K562 (cell line): ENCODE data around the gene MAB21L4. TPM values are rescaled to one million over a fixed set of nuclear protein-coding genes. Genes with fewer than 3 reads are reported as not detected.

Source experiments
- ARID3A ChIP-seq: IDR thresholded peaks from 2 replicates; pipeline ENCODE4 v1.6.1; 2012; ENCODE audit warnings: low read depth, low read length, improper control_type of control experiment, borderline replicate concordance
- ESRRB ChIP-seq: fragments of 250-450 bp; sonication (Bioruptor Pico); IDR thresholded peaks from 2 replicates; pipeline ENCODE4 v1.5.0; 2020; ENCODE audit warnings: mild to moderate bottlenecking, moderate library complexity, borderline replicate concordance
- HLTF ChIP-seq: fragments of 450-650 bp; IDR thresholded peaks from 2 replicates; pipeline ENCODE4 v1.6.1; 2016
- MAFF ChIP-seq: IDR thresholded peaks from 2 replicates; pipeline ENCODE4 v1.6.1; 2012; ENCODE audit warnings: low read length, improper control_type of control experiment
- MBD1 ChIP-seq: fragments of 250-450 bp; sonication (Bioruptor Pico); IDR thresholded peaks from 2 replicates; pipeline ENCODE4 v1.8.0; 2022; ENCODE audit warnings: inconsistent platforms
- SMARCA4 ChIP-seq: fragments of 450-650 bp; IDR thresholded peaks from 2 replicates; pipeline ENCODE4 v1.6.1; 2016
- SMC3 ChIP-seq: conservative IDR thresholded peaks from 2 replicates; pipeline ENCODE4 v1.6.1; 2011; ENCODE audit warnings: low read depth, low read length, improper control_type of control experiment; ENCODE audit not compliant: insufficient read depth
- ZC3H11A ChIP-seq: IDR thresholded peaks from 2 replicates; pipeline ENCODE4 v1.6.1; 2012; ENCODE audit warnings: low read depth, low read length, improper control_type of control experiment
- ZNF12 ChIP-seq: sonication (generic); formaldehyde crosslinking; IDR thresholded peaks from 2 replicates; pipeline ENCODE4 v1.4.0; 2020; ENCODE audit warnings: mild to moderate bottlenecking, missing genetic modification reagents
- ZNF586 ChIP-seq: fragments of 450-650 bp; formaldehyde crosslinking; conservative IDR thresholded peaks from 2 replicates; pipeline ENCODE4 v1.4.0; 2020; ENCODE audit warnings: mild to moderate bottlenecking, moderate library complexity
- ZNF76 ChIP-seq: fragments of 250-450 bp; sonication (Bioruptor Pico); IDR thresholded peaks from 2 replicates; pipeline ENCODE4 v1.4.0; 2020; ENCODE audit warnings: mild to moderate bottlenecking, moderate library complexity, borderline replicate concordance
- polyA plus RNA-seq, 8 experiments: library from polyadenylated mRNA; depleted of rRNA in 4 of 8; stranded (reverse) in 5 of 8; unstranded in 3 of 8; fragments of >200 nt; fragmentation: Nextera tagmentation in 2 of 8; fragmentation: Illumina TruSeq in 1 of 8; extraction: Ambion mirVana in 2 of 8; extraction: Trizol in 1 of 8; gene quantifications; 2 replicates each; pipeline versions ENCODE4 v1.2.1 to v1.2.3, GENCODE V29; 2011 to 2014; ENCODE audit warnings: inconsistent platforms in 1 of 8, missing spikeins in 1 of 8
- total RNA-seq, 7 experiments: library from RNA; depleted of rRNA in 6 of 7; stranded (reverse); fragments of >200 nt in 6 of 7; fragmentation: Illumina TruSeq in 2 of 7; extraction: Trizol in 2 of 7; gene quantifications; 2 replicates each; pipeline versions ENCODE4 v1.2.1 to v1.2.3, GENCODE V29; 2011 to 2021; ENCODE audit warnings: low replicate concordance in 1 of 7

MAB21L4 gene
- total and polyA plus RNA-seq, 9 of the 15 experiments (the other 6 are each of a cell fraction or from before 2014, with no cell fraction given): 0.03 TPM; not detected in 8

GRCh38 chr2:240916571-240917008 lies 20.6 kb upstream of the MAB21L4 start (continued):
- TF ChIP-seq SMARCA4 (no peak), ZNF12 (CRISPR knock-in tag) (no peak), HLTF (no peak), MAFF (no peak), ZNF76 (CRISPR knock-in tag) (no peak), ZNF586 (CRISPR knock-in tag) (no peak), SMC3 (no peak), MBD1 (CRISPR knock-in tag) (no peak), ESRRB (no peak), ARID3A (no peak), ZC3H11A (no peak)
